IMR-90 (cell line): ENCODE results near the gene RAP1GAP2. TPM values are rescaled to one million over a fixed set of nuclear protein-coding genes. Genes with fewer than 3 reads are reported as not detected.

Experiments used
- ATAC-seq: fragments of 200-7000 bp; cut with Tn5 transposase; 2 replicates; pipeline ENCODE4 v1.9.1; 2020; ENCODE audit warnings: low read depth, mild to moderate bottlenecking, moderate library complexity
- BruUV-seq: library from RNA; stranded (reverse); fragments of 400-500 nt; replicated peaks from 2 replicates; lab custom pipeline; 2021; lab: Mats Ljungman, UMichigan
- CTCF ChIA-PET: fragments of 300-600 bp; formaldehyde crosslinking; extraction: SDS; loops from one replicate; lab custom pipeline; 2021; ENCODE audit warnings: antibody characterized with exemption; lab: Yijun Ruan, JAX
- POLR2A ChIA-PET: fragments of 300-600 bp; sonication (Branson Sonifier 250); formaldehyde crosslinking; loops from one replicate; lab custom pipeline; 2022; ENCODE audit warnings: antibody characterized with exemption; ENCODE audit not compliant: unreplicated experiment; lab: Charles Lee
- DNase-seq: peaks from one replicate; pipeline ENCODE4 v3.0.0; 2013
- H2AFZ ChIP-seq: replicated peaks from 2 replicates; pipeline ENCODE3; 2013; ENCODE audit warnings: low read length, mild to moderate bottlenecking; ENCODE audit not compliant: poor library complexity
- H2AK5ac ChIP-seq: 2 replicates; pipeline ENCODE4 v1.6.1; 2013; ENCODE audit warnings: low read depth, low read length, inconsistent platforms
- H2AK9ac ChIP-seq: replicated peaks from 2 replicates; pipeline ENCODE3; 2013; ENCODE audit warnings: mild to moderate bottlenecking, low read depth, low read length, moderate library complexity; ENCODE audit not compliant: poor library complexity
- H2BK120ac ChIP-seq: 2 replicates; pipeline ENCODE4 v1.6.1; 2013; ENCODE audit warnings: low read depth, low read length, inconsistent platforms
- H2BK15ac ChIP-seq: 3 replicates; pipeline ENCODE4 v1.6.1; 2013; ENCODE audit warnings: low read depth, low read length, inconsistent platforms
- H2BK20ac ChIP-seq: 2 replicates; pipeline ENCODE4 v1.6.1; 2013; ENCODE audit warnings: low read depth, mild to moderate bottlenecking, inconsistent platforms, low read length, moderate library complexity
- H2BK5ac ChIP-seq: 2 replicates; pipeline ENCODE4 v1.6.1; 2013; ENCODE audit warnings: mild to moderate bottlenecking, low read depth, low read length, inconsistent platforms; ENCODE audit not compliant: poor library complexity, severe bottlenecking
- H3K14ac ChIP-seq: replicated peaks from 2 replicates; pipeline ENCODE4 v1.6.1; 2013; ENCODE audit warnings: low read depth, low read length, inconsistent platforms
- H3K18ac ChIP-seq: 2 replicates; pipeline ENCODE4 v1.6.1; 2013; ENCODE audit warnings: low read depth, low read length, control low read depth
- H3K23ac ChIP-seq: 2 replicates; pipeline ENCODE4 v1.6.1; 2013; ENCODE audit warnings: low read depth, low read length, inconsistent platforms
- H3K27ac ChIP-seq: 2 replicates; pipeline ENCODE4 v1.5.1; 2013; ENCODE audit warnings: mild to moderate bottlenecking, control low read depth, low read length; ENCODE audit not compliant: insufficient read depth
- H3K27me3 ChIP-seq: 2 replicates; pipeline ENCODE4 v1.6.1; 2013; ENCODE audit warnings: low read length; ENCODE audit not compliant: control insufficient read depth, insufficient read depth
- H3K36me3 ChIP-seq: 2 replicates; pipeline ENCODE4 v1.6.1; 2013; ENCODE audit warnings: low read length, mixed read lengths; ENCODE audit not compliant: control insufficient read depth, insufficient read depth
- H3K4ac ChIP-seq: 2 replicates; pipeline ENCODE4 v1.6.1; 2013; ENCODE audit warnings: low read depth, low read length, inconsistent platforms
- H3K4me1 ChIP-seq: 2 replicates; pipeline ENCODE4 v1.6.1; 2013; ENCODE audit warnings: low read length, mixed read lengths; ENCODE audit not compliant: control insufficient read depth, insufficient read depth
- H3K4me2 ChIP-seq: 2 replicates; pipeline ENCODE4 v1.6.1; 2013; ENCODE audit warnings: low read depth, mild to moderate bottlenecking, control low read depth, low read length, moderate library complexity
- H3K4me3 ChIP-seq: 2 replicates; pipeline ENCODE4 v1.5.1; 2013; ENCODE audit warnings: low read depth, mild to moderate bottlenecking, control low read depth, low read length, moderate library complexity; ENCODE audit not compliant: insufficient read depth
- H3K56ac ChIP-seq: 2 replicates; pipeline ENCODE4 v1.6.1; 2013; ENCODE audit warnings: low read length, inconsistent platforms; ENCODE audit not compliant: insufficient read depth; ENCODE audit errors: extremely low read depth
- H3K79me1 ChIP-seq, 2 experiments: 2 replicates each; pipeline ENCODE4 v1.6.1; 2013; ENCODE audit warnings: low read length in 2 of 2, inconsistent platforms in 1 of 2, low read depth in 1 of 2
- H3K9ac ChIP-seq: 2 replicates; pipeline ENCODE4 v1.6.1; 2013; ENCODE audit warnings: low read depth, low read length, control low read depth
- H3K9me1 ChIP-seq: 2 replicates; pipeline ENCODE4 v1.6.1; 2013; ENCODE audit warnings: low read length, inconsistent platforms; ENCODE audit not compliant: insufficient read depth
- H3K9me3 ChIP-seq: 2 replicates; pipeline ENCODE4 v1.6.1; 2013; ENCODE audit warnings: low read length; ENCODE audit not compliant: control insufficient read depth, insufficient read depth
- H4K20me1 ChIP-seq: 2 replicates; pipeline ENCODE4 v1.6.1; 2013; ENCODE audit warnings: low read length, inconsistent platforms; ENCODE audit not compliant: insufficient read depth
- H4K5ac ChIP-seq: 2 replicates; pipeline ENCODE4 v1.6.1; 2013; ENCODE audit warnings: mild to moderate bottlenecking, low read depth, low read length, control low read depth
- H4K8ac ChIP-seq, 2 experiments: 2 replicates each; pipeline ENCODE4 v1.6.1; 2013; ENCODE audit warnings: low read depth in 2 of 2, low read length in 2 of 2, control low read depth in 1 of 2, inconsistent platforms in 1 of 2
- H4K91ac ChIP-seq: 2 replicates; pipeline ENCODE4 v1.6.1; 2013; ENCODE audit warnings: low read depth, low read length, inconsistent platforms; ENCODE audit not compliant: insufficient read depth
- CEBPB ChIP-seq: IDR thresholded peaks from 2 replicates; pipeline ENCODE4 v1.6.1; 2012; ENCODE audit warnings: low read depth, low read length, improper control_type of control experiment
- CHD1 ChIP-seq: IDR thresholded peaks from 2 replicates; pipeline ENCODE4 v1.6.1; 2012; ENCODE audit warnings: low read depth, low read length, improper control_type of control experiment
- ELK1 ChIP-seq: fragments of 150-350 bp; IDR thresholded peaks from 2 replicates; pipeline ENCODE4 v1.6.1; 2016; ENCODE audit warnings: low read depth, mild to moderate bottlenecking, low read length, moderate library complexity, borderline replicate concordance
- MAFK ChIP-seq: IDR thresholded peaks from 2 replicates; pipeline ENCODE4 v1.6.1; 2012; ENCODE audit warnings: low read depth, low read length, improper control_type of control experiment
- MXI1 ChIP-seq: IDR thresholded peaks from 2 replicates; pipeline ENCODE4 v1.6.1; 2012; ENCODE audit warnings: low read depth, mild to moderate bottlenecking, low read length, moderate library complexity, borderline replicate concordance
- POLR2A ChIP-seq: IDR thresholded peaks from 2 replicates; pipeline ENCODE4 v1.6.1; 2012; ENCODE audit warnings: mild to moderate bottlenecking, low read depth, low read length
- RCOR1 ChIP-seq: IDR thresholded peaks from 2 replicates; pipeline ENCODE4 v1.6.1; 2012; ENCODE audit warnings: mild to moderate bottlenecking, low read length, improper control_type of control experiment; ENCODE audit not compliant: insufficient replicate concordance
- SMC3 ChIP-seq: fragments of 150-350 bp; IDR thresholded peaks from 2 replicates; pipeline ENCODE4 v1.6.1; 2016; ENCODE audit warnings: low read depth, mild to moderate bottlenecking, antibody characterized with exemption, low read length, moderate library complexity
- USF2 ChIP-seq: fragments of 150-350 bp; IDR thresholded peaks from 2 replicates; pipeline ENCODE4 v1.6.1; 2017; ENCODE audit warnings: mild to moderate bottlenecking, antibody characterized with exemption, low read length, low read depth
- WGBS, 2 experiments: methylation state at CpG; one replicate each; pipeline versions ENCODE4 v1.1.5 to v1.1.7; 2013; ENCODE audit warnings: missing lambda C conversion rate in 2 of 2; ENCODE audit not compliant: insufficient read length in 1 of 2; ENCODE audit errors: extremely low coverage in 2 of 2; 5-methylcytosine and 5-hydroxymethylcytosine counted together
- dilution Hi-C: fragments of 300-500 bp; cut with HindIII; formaldehyde crosslinking; loops from one replicate; pipeline ENCODE4 v1.14.3; 2018; ENCODE audit warnings: low sequenced_read_pairs; ENCODE audit not compliant: unreplicated experiment
- in situ Hi-C: fragments of 300-500 bp; cut with MboI; formaldehyde crosslinking; loops from 3 replicates; pipeline ENCODE4 v1.14.3; 2019; ENCODE audit warnings: low sequenced_read_pairs, inconsistent platforms, mixed read lengths
- intact Hi-C: fragments of 100-400 bp; cut with micrococcal nuclease; formaldehyde crosslinking; loops from 2 replicates; pipeline ENCODE4 v1.10.0; 2022
- polyA plus RNA-seq, 3 experiments: library from polyadenylated mRNA; depleted of rRNA; stranded (reverse); fragments of >200 nt; gene quantifications; 2 replicates each; pipeline ENCODE4 v1.2.3, GENCODE V29; 2012; ENCODE audit warnings: low replicate concordance in 1 of 3
- total RNA-seq: library from RNA; depleted of rRNA; stranded (reverse); fragments of >200 nt; gene quantifications from 2 replicates; pipeline ENCODE4 v1.2.3, GENCODE V29; 2012

RAP1GAP2 gene
- total and polyA plus RNA-seq, 2 of the 4 experiments (the other 2 are of a cell fraction) = 5.7 to 7.5 TPM

GRCh38 chr17:2971851-2972250, 175.6 kb downstream of the RAP1GAP2 start:
- H3K4ac ChIP-seq = no peak overlapping the region
- no peak overlapping the region for H3K56ac ChIP-seq
- H2AK9ac ChIP-seq = no peak overlapping the region
- no peak overlapping the region for H3K4me2 ChIP-seq
- ChIA-PET POLR2A (no interaction called here), CTCF (no interaction called here)
- H3K14ac ChIP-seq = no peak overlapping the region
- dilution Hi-C loops (no loop called here), intact Hi-C loops (no loop called here), in situ Hi-C loops (no loop called here)
- no peak overlapping the region for H3K27ac ChIP-seq
- TF ChIP-seq CHD1 (no peak), RCOR1 (no peak), ELK1 (no peak), SMC3 (no peak), USF2 (no peak), MAFK (no peak), MXI1 (no peak), POLR2A (no peak), CEBPB (no peak)
- no peaks in the 10 kb centered on the region for H3K9me3 ChIP-seq
- H3K4me3 ChIP-seq = no peak overlapping the region
- H3K79me1 ChIP-seq = no peaks in the 10 kb centered on the region
- ATAC-seq (no peak), DNase-seq (no peak)
- H4K8ac ChIP-seq = no peak overlapping the region
- H4K20me1 ChIP-seq = no peaks in the 10 kb centered on the region
- H3K9ac ChIP-seq = no peak overlapping the region
- H3K4me1 ChIP-seq = no peaks in the 10 kb centered on the region
- no peak overlapping the region for H3K18ac ChIP-seq
- no peak overlapping the region for H2AFZ ChIP-seq
- no peak overlapping the region for H2BK15ac ChIP-seq
- no peaks in the 10 kb centered on the region for H3K27me3 ChIP-seq
- BruUV-seq = no TSS peak
- H3K9me1 ChIP-seq = no peaks in the 10 kb centered on the region
- H2BK120ac ChIP-seq = no peak overlapping the region
- H2BK20ac ChIP-seq = no peak overlapping the region
- H4K91ac ChIP-seq = no peak overlapping the region
- no peak overlapping the region for H3K23ac ChIP-seq
- H2BK5ac ChIP-seq = no peak overlapping the region
- no peak overlapping the region for H2AK5ac ChIP-seq
- no peaks in the 10 kb centered on the region for H3K36me3 ChIP-seq
- no peak overlapping the region for H4K5ac ChIP-seq
- WGBS, 2 experiments = no CpG with 5 or more reads among the region's 2 CpGs
